NOMO-1 treated with dmso at 0.1 percent for 144 hours (cell line): ENCODE data around the gene VKORC1.
"Not testable (repeated sequence)": the region's sequence is repeated elsewhere in the genome, so short reads cannot be mapped to it uniquely, and the experiment has no call there.

ENCODE experiments used
- DNase-seq: peaks from one replicate; lab custom pipeline; 2025; ENCODE audit not compliant: unreplicated experiment; lab: John Stamatoyannopoulos, UW

VKORC1 gene

DNA sequence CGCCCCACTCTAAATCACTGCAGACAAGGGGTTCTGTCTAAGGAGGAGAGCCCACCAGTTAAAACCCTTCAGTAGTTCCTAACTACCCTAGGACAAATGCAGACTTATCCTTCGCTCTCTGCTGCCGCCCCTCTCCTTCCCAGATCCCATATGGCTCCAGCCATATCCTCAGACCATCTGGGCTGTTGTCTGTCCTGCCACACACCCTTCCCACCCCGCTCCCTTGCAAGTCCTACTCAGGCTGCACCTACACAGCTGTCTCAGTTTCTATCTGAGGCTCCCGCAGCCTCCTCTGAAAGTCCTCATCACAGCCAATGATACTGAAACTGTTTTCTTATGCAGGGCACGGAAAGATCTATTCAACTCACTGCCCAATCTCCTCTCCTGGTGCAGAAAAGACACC is 12.9 kb upstream of the VKORC1 start:
- DNase-seq, result no peak

DNA sequence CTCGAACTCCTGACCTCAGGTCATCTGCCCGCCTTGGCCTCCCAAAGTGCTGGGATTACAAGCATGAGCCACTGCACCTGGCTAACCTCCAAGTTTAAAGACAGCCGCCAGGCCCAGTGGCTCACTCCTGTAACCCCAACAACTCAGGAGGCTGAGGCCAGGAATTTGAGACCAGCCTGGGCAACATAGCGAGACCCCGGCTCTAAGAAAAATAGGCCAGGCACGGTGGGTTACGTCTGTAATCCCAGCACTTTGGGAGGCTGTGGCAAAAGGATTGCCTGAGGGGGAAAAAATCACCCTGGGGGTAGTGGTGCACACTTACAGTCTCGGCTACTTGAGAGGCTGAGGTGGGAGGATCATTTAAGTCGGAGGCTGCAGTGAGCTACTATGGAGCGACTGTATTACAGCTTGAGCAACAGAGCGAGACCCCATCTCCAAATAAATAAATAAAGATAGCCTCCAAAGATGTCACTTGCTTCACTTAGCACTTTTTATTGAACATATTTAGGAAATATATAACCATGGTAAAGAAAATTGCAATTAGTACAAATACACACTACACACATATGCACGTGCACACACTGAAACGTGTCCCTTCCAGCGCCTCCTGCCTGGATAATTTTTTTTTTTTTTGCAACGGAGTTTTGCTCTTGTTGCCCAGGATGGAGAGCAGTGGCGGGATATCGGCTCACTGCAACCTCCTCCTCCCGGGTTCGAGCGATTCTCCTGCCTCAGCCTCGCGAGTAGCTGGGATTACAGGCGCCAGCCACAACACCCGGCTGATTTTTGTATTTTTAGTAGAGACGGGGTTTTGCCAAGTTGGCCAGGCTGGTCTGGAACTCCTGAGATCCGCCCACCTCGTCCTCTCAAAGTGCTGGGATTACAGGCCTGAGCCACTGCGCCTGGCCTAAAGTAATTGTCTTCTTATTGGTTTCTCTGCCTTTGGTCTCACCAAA is 12.2 kb upstream of the VKORC1 start:
- DNase-seq, result no peak

DNA sequence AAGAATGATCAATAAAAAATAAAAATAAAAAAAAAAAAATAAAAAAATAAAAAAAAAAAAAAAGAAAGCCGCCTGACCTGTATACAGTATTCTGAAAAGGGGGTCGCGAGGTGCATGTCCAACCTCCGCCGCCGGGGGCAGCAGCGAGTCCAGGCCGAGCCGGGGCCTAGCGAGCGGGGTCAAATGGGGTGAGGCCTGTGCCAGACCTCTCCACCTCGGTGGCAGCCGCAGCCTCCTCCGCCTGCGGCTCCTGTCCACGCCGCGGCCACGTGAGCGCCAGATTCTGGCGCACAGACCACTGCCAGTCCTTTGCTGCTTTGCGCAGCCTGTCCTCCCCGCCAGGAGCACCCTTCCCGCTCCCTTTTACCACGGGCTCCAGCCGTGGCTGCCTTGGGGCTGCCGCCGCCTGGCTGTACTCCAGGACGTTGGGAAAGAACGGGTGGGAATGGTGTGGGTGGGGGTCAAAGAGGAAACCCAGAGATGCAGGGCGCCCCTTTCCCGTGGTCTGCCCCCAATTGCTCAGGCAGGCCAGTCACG is 11.1 kb upstream of the VKORC1 start:
- DNase-seq, result peak; percentile 78

DNA sequence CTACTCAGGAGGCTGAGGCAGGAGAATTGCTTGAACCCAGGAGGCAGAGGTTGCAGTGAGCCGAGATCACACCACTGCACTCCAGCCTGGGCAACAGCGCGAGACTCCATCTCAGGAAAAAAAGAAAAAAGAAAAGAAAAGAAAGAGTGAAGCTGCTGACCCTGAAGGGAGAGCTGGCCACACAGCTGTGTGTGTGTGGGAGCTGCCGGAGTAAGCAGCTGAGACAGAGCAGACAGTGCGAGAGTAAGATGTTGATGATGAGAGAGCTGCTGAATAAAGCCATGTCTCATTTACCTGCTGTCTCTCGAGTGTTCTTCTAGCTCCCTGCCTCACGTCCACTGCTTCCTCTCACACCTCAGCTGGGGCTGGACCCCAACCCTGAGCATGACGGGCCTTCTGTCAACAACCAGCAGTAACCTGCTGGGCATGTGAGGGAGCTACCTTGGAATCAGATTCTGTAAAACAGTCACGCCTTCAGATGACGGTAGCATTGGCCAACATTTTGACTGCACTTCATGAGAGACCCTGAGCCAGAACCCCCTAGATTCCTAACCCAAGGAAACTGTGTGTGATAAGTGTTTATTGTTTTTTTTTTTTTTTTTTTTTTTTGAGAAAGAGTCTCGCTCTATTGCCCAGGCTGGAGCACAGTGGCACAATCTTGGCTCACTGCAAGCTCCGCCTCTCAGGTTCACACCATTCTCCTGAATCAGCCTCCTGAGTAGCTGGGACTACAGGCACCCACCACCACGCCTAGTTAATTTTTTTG is 6.5 kb upstream of the VKORC1 start:
- DNase-seq, result not testable (repeated sequence)

DNA sequence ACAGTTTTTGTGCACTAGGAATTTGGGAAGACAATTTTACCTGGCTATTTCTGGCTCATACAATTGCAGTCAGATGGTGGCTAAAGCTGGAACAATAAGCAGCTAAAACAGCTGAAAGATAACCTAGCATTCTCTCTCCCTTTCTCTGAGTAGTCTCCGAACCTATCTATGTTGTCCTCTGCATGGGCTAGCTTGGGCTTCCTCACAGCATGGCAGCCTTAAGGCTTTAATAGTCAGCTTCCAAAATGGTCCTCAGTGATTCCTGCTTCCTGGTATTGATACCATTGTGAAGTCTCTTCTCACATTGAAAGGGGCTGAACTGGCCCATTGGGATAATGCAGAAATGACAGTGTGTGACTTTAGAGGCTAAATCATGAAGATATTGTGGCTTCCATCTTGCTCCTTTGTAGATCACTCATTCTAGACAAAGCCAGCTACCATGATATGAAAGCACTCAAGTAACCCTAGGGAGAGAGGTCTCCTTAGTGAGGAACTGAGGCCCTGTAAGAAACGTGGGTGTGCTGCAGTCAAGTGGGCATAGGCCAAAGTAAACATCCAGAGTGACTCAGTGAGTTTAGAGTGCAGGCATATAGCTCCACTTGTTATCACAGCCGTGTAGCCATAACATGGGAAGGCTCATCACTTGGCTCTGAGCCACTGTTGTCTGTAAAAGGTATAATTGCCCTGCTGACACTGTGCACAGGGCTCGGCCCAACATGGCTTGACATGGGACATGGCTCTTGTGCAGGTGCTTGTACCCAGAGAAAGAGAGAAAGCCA is 5.5 kb upstream of the VKORC1 start:
- no peak for DNase-seq

DNA sequence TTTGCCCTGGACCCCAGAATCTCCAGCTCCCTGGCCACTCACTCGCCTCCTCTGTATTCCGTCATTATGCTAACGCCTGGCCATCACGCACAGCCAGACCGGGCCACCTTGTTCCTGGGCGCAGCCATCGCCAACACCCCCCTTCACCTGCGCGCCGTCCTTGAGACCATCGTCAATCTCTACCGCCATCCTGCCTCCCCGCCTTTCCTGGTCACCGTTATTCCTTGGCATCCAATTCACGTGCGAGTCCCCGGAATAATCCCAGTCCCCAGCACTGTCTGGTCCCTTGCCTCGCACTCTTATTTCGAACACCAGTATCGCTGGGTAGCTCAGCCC is 541 bp downstream of the VKORC1 start:
- DNase-seq, result no peak

DNA sequence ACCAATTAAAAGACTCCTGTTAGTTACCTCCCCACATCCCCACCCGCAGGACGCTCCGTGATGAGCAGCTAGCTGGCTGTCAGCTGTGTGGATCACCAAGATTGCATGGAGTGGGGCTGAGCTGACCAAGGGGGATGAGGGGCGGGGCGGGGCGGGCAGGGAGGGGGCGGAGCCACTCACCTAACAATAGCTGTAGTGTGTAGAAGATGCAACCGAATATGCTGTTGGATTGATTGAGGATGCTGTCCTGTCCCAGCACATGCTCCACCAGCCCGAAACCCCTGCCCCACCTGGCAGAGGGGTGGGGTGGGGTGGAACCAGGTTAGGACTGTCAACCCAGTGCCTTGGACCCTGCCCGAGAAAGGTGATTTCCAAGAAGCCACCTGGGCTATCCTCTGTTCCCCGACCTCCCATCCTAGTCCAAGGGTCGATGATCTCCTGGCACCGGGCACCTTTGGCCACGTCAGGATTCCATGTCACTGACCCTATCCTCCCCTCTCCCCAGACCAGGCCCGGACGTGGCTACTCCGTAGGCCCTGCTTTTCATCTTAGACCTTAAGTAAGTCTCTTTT is 1.4 kb downstream of the VKORC1 start:
- DNase-seq, result no peak

DNA sequence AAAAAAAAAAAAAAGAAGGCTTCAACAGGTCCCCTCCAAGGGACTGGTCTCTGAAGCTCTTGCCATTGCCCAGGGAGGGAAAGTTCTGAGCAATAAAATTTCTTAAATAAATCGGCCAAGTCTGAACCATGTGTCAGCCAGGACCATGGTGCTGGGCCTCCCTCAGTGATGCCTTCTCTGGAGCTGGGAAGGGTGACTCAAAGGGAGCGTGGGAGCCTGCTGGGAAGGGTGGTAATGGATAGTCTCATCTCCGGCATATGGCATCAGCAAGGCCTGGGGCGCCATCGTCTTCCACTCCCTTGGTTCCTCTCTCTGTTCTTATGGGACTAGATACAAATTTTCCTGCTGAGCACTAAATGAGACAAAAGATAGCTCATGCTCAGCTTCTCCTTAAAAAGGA is 2.3 kb downstream of the VKORC1 start:
- no peak for DNase-seq

DNA sequence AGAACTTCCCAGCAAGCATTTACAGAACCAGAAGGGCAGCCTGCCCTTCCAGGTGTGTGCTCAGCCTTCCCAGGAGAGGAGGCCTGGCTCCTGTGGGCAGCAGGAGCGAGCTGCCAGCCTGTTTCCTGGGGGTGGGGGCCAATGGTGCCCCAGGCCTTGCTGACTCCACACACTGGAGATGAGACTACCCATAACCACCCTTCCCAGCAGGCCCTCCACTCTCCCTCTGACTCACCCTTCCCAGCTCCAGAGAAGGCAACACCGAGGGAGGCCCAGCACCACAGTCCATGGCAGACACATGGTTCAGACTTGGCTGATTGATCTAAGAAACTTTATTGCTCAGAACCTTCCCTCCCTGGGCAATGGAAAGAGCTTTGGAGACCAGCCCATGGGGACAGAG is 4.1 kb downstream of the VKORC1 start:
- DNase-seq, result no peak

DNA sequence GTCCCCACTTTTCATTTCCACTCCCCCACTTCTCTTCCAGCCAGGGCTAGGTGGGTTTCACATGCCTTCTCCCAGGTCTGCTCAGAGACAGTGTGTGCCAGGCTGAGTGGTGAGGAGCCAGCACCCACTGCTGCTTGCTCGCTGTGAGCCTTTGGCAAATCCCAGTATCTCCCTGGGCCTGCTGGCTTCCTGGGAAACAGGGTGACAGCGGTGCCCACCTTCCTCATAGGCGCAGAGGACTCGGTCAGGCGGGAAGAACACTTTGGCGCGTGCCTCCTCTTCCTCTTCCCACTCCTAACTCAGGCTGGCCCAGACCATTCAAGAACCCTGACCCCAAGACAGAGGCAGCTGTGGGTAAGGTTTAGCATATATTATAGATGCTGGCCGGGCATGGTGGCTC is 5.4 kb downstream of the VKORC1 start:
- DNase-seq, result no peak

DNA sequence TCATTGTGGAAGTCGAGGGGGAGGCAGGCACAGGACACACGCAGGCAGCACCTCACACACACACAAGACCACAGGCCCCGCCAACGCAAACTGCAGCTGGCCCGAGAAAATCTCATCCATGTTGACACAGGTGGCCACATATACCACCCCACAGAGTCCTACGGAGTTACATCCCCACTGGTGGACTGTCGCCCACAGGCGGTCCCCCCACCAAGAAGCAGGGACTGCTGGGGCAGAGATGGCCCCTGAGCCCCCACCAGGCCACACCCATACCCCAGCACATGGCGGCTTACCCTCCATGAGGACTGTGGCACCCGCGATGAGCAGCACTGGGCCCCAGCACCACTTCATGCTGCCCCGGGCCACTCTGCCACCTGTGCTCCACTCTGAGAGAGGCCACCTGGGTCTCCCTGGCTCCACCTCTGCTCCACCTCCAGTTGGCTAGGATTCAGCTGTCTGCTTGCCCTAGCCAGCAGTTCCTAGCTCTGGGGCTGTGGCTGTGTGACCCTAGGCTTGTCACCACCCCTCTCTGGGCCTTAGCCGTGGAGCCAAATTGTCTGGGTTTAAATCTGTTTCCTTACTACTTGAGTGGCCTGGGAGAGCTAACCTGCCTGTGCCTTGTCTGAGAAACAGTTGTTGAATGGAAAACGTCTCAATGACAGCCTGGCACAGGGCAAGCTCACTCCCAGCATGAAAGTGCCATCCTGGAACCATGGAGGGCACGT is 6.0 kb downstream of the VKORC1 start, which contains the start of gene PRSS53:
Gene PRSS53 (minus strand): TSS at position 485 of the 725 bp plus-strand sequence. CDS start 134 bp downstream, at position 351.
- DNase-seq, result no peak

DNA sequence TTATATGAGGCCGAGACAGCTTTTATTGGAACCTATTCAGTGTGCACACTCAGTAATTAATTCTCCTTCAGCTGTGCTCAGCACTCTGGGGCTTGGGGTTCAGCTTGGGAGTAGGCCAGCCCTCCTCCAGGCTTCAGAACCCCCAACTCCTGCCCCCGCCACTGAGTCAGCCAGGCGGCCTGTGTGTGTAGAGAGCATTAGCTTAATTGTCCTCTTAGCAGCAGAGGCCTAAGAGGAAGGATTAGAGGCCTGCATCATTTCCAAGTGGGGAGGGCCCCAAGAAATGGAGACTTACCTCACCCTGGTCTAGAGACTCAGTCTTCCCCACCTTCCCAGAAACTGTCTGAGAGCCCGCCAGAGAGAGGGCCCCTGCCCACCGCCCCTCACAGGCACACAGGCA is 6.6 kb downstream of the VKORC1 start:
- DNase-seq, result no peak

DNA sequence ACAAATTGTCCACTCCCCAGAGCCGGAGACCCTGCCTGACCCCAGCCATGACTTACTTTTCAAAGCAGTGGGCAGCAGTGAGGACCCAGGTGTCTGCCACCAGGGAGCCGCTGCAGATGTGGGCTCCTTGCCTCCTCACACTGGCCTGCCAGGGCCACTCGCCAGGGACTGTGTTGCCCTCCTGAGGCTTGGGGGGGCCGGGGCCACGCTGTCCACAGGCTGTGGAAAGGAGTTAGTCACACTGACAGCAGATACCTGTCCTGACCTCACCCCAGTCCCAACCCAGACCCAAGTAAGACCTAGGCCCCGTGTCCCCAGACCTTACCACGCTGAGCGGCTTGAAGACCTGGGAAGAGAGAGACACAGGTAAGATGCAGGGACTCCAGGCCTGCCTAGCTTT is 7.1 kb downstream of the VKORC1 start:
- no peak for DNase-seq

DNA sequence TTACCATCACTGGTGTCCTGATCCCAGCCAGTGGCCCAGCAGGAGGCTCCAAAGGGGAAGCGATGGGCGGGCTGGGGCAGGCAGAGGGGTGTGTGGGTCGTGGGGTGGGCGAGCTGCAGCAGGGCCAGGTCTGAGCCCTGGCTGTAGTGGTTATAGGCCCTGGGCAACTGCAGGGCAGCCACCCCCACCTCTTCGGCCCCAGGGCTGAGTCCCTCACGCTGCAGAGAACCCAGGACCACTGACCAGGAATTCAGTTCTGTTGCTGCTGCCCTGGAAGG is 8.0 kb downstream of the VKORC1 start:
- no peak for DNase-seq

DNA sequence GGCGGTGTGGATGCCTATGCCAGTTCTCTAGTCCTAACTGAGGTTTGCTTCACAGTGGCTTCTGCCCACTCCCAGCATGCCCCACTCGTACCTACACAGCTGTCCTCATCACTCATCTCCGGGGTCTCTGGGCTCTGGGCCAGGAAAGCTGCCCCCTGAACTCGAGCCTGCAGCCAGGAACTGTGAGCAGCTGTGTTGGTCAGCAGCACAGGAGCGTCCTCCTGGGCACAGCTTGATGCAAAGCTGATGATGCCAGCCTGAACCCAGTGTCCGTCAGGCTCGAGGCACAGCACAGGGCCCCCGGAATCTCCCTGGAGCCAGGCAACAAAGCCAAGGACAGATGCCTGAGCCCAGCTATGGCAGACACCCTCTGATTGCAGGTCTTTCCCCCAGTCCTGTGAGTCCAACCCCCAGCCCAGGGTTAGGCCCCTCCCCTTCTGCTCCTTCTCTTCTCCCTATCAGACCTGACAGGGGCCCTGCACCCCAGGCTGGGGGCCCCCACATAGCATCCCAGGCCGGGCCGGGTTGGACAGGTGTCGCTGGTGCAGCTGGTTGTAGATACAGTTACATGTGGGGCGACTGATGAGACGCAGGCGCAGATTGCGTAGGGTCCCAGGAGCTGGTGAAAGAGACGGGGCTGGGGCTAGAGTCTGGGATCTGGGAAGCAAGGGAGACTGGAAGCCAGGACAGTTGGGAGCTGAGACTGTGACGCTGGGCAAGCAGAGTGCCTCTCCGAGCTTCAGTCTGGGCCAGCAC is 8.5 kb downstream of the VKORC1 start:
- DNase-seq, result no peak

DNA sequence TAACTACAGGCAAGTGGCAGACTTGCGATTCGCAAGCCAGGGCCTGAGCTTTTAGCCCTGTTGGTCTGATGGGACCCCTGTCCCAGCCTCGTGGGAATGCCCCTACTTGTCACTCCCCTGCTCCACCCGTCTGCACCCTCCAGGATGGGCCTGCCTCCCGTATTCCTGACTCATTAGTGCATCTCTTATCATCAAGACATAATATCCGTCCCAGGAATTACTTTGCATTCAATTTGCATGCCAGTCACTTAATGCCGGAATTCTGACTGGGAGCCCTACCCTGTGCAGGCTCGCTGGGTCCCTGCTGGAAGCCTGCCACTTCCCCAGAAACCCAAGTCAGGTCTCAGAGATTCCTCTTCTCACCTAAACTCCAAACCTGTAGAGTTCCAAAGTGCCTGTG is 9.2 kb downstream of the VKORC1 start:
- DNase-seq, result no peak

DNA sequence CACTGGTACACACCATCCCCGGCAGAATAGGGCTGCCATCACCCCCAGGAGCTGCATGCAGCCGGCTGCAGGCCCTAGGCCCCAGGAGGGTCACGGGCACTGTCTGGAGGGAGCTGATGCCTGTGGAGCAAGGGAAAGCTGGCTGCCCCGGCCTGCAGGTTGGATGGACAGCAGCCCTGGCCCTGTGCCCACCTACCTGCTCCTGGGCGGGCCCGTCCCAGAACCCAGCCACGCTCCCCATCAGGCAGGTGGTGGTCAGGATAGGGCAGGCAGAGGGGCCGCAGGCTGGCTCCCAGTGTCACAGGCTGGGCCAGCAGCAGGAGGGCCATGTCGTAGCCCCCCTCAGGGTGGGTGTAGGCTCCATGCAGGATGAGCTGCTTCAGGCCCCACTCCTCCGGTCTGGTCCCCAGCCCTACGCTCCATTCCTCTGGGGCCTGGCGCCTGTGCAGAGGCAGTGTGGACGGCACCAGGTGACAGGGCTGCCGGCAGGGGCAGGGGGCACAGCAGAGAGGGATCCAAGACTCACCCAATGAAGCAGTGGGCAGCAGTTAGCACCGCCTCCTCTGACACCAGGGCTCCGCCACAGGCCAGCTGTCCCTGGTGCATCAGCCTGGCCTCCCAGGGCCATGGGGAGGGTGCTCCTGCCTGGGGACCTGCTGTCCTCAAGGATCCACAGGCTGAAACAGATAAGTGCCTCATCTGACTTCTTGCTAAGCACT is 9.9 kb downstream of the VKORC1 start:
- no peak for DNase-seq

DNA sequence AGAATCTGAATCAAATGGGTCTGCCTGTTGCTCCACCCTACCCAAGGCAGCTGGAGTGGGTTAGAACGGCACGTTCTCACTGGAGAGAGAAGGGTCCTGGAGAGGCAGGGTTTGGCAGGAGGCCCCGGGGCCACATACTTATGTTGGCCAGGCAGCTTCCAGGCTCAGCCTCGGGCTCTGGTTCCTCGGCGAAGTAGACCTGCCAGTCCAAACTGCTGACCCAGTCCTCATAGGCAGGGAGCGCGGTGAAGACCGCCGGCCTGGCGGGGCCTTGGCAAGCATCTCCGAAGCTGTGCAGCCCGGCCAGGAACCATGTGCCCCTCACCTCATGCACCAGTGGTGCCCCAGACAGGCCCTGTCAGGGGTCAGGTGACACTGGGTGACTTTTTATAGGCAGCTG is 10.6 kb downstream of the VKORC1 start:
- DNase-seq, result no peak

DNA sequence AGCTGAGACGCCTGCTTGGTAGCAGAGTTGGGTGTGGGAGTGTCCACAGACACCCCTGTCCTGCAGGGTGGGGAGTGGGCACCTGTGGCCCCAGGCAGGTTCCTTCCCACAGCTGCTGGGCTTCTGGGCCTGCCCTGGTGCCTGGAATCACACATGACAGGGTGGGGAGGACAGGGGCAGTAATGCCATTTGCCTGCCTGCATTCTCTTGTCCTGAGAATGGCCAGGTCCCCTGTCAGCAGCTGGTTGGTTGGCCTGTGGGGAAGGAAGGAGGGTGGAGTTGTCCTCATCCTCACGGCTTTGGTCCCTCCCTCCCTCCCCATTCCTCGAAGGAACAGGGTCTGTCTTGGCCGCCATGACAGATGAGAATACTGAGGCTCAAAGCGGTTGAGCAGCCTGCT is 11.0 kb downstream of the VKORC1 start:
- no peak for DNase-seq
